ENCODE measurements around the gene UBAP1. TPM values are rescaled to one million over a fixed set of nuclear protein-coding genes. Genes with fewer than 3 reads are reported as not detected.

The UBAP1 gene
- total RNA-seq, 1 donor from 2014 or later: 28.4 TPM

GRCh38 chr9:34227445-34227844 lies 48.6 kb downstream of the UBAP1 start:
- Mint-ChIP-seq H3K36me3 (ENCODE audit: unreplicated experiment) (no peaks in the 10 kb centered on the region), H3K27ac (ENCODE audit: unreplicated experiment) (no peak overlapping the region), H3K4me3 (ENCODE audit: unreplicated experiment) (no peak overlapping the region), H3K4me1 (ENCODE audit: low read depth, unreplicated experiment) (no peaks in the 10 kb centered on the region), H3K27me3 (ENCODE audit: unreplicated experiment) (no peaks in the 10 kb centered on the region), H3K9me3 (ENCODE audit: unreplicated experiment) (no peaks in the 10 kb centered on the region)
- no peak for DNase-seq
- TF ChIP-seq CTCF (IDR thresholded peaks at IDR 0.05; ENCODE audit: partially characterized antibody, unreplicated experiment): no peak

GRCh38 chr9:34230556-34230955 lies 51.7 kb downstream of the UBAP1 start:
- H3K4me1 Mint-ChIP-seq (ENCODE audit: low read depth, unreplicated experiment): no peaks in the 10 kb centered on the region
- no peaks in the 10 kb centered on the region for H3K36me3 Mint-ChIP-seq (ENCODE audit: unreplicated experiment)
- H3K27me3 Mint-ChIP-seq (ENCODE audit: unreplicated experiment): no peaks in the 10 kb centered on the region
- DNase-seq: no peak
- TF ChIP-seq CTCF (IDR thresholded peaks at IDR 0.05; ENCODE audit: partially characterized antibody, unreplicated experiment): no peak
- no peaks in the 10 kb centered on the region for H3K9me3 Mint-ChIP-seq (ENCODE audit: unreplicated experiment)
- no peak overlapping the region for H3K27ac Mint-ChIP-seq (ENCODE audit: unreplicated experiment)
- no peak overlapping the region for H3K4me3 Mint-ChIP-seq (ENCODE audit: unreplicated experiment)

- no peaks in the 10 kb centered on the region for H3K36me3 Mint-ChIP-seq (ENCODE audit: unreplicated experiment)
- TF ChIP-seq CTCF (IDR thresholded peaks at IDR 0.05; ENCODE audit: partially characterized antibody, unreplicated experiment): no peak
- no peaks in the 10 kb centered on the region for H3K27me3 Mint-ChIP-seq (ENCODE audit: unreplicated experiment)
- H3K27ac Mint-ChIP-seq (ENCODE audit: unreplicated experiment): no peak overlapping the region
- DNase-seq: no peak
- no peaks in the 10 kb centered on the region for H3K9me3 Mint-ChIP-seq (ENCODE audit: unreplicated experiment)
- H3K4me1 Mint-ChIP-seq (ENCODE audit: low read depth, unreplicated experiment): no peaks in the 10 kb centered on the region
- H3K4me3 Mint-ChIP-seq (ENCODE audit: unreplicated experiment): no peak overlapping the region
Observed at GRCh38 chr9:34232201-34232600, 53.4 kb downstream of the UBAP1 start.

GRCh38 chr9:34233672-34234071 lies 54.8 kb downstream of the UBAP1 start:
- H3K27me3 Mint-ChIP-seq (ENCODE audit: unreplicated experiment): no peaks in the 10 kb centered on the region
- no peak overlapping the region for H3K4me3 Mint-ChIP-seq (ENCODE audit: unreplicated experiment)
- H3K36me3 Mint-ChIP-seq (ENCODE audit: unreplicated experiment): no peaks in the 10 kb centered on the region
- no peak for DNase-seq
- no peak for TF ChIP-seq CTCF (IDR thresholded peaks at IDR 0.05; ENCODE audit: partially characterized antibody, unreplicated experiment)
- H3K4me1 Mint-ChIP-seq (ENCODE audit: low read depth, unreplicated experiment): no peaks in the 10 kb centered on the region
- H3K9me3 Mint-ChIP-seq (ENCODE audit: unreplicated experiment): no peaks in the 10 kb centered on the region
- peak overlapping the region; percentile 14 for H3K27ac Mint-ChIP-seq (ENCODE audit: unreplicated experiment)

GRCh38 chr9:34237836-34238235 lies 59.0 kb downstream of the UBAP1 start:
- no peaks in the 10 kb centered on the region for H3K9me3 Mint-ChIP-seq (ENCODE audit: unreplicated experiment)
- no peak overlapping the region for H3K4me3 Mint-ChIP-seq (ENCODE audit: unreplicated experiment)
- no peaks in the 10 kb centered on the region for H3K27me3 Mint-ChIP-seq (ENCODE audit: unreplicated experiment)
- peaks cover 10% of the 10 kb centered on the region for H3K4me1 Mint-ChIP-seq (ENCODE audit: low read depth, unreplicated experiment)
- no peak overlapping the region for H3K27ac Mint-ChIP-seq (ENCODE audit: unreplicated experiment)
- no peak for DNase-seq
- no peaks in the 10 kb centered on the region for H3K36me3 Mint-ChIP-seq (ENCODE audit: unreplicated experiment)
- TF ChIP-seq CTCF (IDR thresholded peaks at IDR 0.05; ENCODE audit: partially characterized antibody, unreplicated experiment): no peak
